HG02678 (cell line): ENCODE measurements around the gene FAM180A.
"Not testable (repeated sequence)": the region's sequence is repeated elsewhere in the genome, so short reads cannot be mapped to it uniquely, and the experiment has no call there.

ENCODE experiments used
- ATAC-seq: cut with Tn5 transposase; IDR thresholded peaks from one replicate; pipeline ENCODE4 v1.9.1; 2021; ENCODE audit warnings: mild to moderate bottlenecking, moderate library complexity; ENCODE audit not compliant: unreplicated experiment

FAM180A gene

GRCh38 chr7:135715055-135715522 is 33.5 kb downstream of the FAM180A start:
- ATAC-seq = no peak

DNA sequence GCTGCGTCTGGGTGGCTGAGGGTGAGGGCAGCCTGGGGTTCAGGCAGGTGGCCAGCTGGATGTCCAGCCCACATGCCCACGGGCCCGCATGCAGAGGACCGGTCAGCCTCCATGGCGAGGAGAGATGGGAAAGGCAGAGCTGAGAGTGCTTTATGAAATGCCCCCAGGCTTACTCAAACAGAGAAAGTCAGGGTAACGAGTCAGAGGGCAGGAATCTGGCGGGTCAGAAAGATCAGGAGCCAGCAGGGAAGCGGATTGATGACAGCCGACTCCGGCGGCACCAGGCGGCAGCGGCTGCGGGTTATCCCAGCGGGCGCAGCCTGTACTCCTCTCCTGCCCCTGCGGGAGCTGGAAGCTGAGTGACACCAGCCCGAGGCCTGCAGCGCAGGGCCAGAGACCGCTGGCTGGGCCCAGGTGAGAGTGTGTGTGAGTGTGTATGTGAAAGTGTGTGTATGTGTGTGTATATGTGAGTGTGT is 34.0 kb downstream of the FAM180A start:
- ATAC-seq = no peak

- no peak for ATAC-seq
Observed at GRCh38 chr7:135713836-135714470, 34.7 kb downstream of the FAM180A start.

DNA sequence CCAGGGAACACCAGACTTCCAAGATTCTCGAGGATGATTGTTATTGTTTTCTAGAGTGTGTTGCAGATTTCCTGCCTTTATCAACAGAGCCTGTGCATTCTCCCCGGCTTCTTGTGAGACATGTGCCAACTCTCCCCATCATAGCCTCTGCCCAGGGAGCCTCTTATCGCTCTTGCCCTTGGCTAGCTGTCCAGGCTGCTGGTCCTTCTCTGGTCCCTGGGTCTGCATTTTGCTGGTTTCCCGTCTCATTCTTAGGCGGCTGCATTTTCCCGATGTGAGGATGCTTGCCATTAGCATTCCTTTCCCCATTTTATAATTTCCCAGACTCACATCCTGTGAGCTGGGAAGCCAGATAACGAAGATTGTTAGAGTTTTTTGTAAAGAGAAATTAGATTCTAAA is 35.8 kb downstream of the FAM180A start:
- no peak for ATAC-seq

GRCh38 chr7:135712182-135712782 is 36.3 kb downstream of the FAM180A start:
- no peak for ATAC-seq

DNA sequence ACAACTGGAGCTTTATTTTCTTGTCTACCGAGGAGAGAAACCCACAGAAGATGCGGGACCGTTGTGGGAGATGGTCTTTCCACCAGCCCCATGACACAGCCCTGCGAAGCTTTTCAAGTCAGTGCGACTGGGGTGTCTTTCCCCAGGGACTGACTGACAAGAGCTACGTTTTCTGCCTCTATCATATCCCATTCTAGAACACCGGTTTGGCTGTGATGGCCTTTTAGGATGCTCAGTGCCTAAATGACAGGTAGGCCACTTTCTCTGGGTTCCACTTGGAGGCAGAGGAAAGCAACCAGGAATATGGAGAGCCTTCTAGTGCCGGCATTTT is 37.5 kb downstream of the FAM180A start:
- ATAC-seq = no peak

DNA sequence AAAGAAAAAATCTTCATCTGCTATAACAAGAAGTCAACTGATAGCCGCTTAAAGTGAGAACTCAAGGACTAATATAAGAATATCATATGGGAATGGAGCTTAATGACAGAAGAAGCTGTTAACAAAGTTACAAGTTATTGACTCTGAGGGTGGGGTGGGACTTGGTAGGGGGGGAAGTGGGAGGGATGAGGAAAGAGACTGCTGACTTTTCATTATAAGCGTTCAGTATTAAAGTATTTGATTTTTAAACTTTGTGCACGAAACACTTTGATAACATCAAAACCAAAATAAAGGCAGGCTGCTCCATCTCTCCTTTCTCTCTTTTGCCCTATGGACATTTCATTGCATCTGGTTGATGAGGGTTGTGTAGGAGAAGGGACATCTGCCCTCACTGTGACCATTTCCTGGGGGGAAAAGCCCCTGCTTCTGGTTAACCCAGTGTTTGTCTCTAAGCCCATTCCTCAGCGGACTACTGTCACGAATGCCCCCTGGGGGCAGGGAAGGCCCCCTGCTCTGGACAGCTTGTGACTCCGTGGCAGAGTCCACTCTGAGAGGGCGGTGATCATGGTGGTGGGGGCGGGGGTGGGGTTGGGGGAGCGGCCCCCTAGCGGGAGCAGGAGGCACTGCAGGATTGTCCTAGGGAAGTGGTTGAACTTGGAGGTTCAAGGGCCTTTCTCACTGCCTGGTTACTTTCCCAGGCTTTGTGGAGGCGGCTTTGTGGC is 38.0 kb downstream of the FAM180A start:
- no peak for ATAC-seq

GRCh38 chr7:135709508-135709907 is 39.1 kb downstream of the FAM180A start:
- ATAC-seq = no peak

DNA sequence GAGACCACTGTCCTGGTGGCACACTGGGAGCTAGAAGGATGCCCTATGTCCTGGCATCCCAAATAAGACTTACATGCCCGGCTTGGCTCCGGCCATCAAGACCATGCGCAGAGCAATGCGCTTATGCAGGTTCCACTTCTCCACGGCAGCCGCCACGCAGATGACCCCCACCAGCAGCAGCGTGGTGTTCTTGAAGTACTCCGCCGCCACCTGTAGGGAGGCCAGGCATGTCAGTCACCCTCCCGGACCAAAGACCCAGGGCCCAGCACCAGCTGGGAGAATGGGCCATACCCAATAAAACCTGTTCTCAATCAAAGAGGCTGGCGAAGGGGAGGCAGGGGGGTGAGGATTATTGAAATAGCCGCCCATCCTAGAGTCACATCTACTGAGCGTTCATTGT is 40.6 kb downstream of the FAM180A start:
- no peak for ATAC-seq

GRCh38 chr7:135707570-135707966 is 41.0 kb downstream of the FAM180A start:
- ATAC-seq = no peak

DNA sequence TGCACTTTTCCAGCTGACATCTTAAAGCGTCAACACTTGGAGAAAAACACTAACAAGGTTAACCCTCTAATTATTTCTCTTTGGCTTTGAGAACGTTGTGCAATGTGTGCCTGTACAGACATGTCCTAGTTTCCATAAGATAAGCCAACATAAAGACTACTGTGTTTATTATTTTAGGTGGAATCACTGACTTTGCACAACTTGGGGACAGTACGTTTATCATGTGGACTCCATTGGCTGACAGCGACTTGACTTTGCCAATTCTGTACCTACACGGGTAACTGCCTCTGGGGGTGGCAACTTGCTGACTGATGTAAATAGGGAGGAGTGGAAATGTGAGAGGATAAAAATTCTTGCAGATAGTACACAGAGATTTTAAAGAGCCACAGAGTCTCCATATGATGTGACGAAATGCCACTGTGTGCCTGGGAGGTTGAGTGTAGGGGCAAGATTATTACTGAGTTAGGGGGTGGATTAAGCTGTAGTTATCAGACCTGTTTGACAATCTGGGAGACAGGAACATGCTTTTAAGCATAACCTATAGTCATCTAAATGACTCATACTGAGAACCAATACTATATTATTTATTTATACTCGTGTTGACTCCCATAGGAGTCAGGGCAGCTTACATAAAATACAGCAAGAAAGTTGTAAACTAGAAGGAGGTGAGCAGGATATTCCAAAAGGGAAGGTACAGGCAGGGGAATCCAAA is 41.6 kb downstream of the FAM180A start:
- ATAC-seq = no peak

DNA sequence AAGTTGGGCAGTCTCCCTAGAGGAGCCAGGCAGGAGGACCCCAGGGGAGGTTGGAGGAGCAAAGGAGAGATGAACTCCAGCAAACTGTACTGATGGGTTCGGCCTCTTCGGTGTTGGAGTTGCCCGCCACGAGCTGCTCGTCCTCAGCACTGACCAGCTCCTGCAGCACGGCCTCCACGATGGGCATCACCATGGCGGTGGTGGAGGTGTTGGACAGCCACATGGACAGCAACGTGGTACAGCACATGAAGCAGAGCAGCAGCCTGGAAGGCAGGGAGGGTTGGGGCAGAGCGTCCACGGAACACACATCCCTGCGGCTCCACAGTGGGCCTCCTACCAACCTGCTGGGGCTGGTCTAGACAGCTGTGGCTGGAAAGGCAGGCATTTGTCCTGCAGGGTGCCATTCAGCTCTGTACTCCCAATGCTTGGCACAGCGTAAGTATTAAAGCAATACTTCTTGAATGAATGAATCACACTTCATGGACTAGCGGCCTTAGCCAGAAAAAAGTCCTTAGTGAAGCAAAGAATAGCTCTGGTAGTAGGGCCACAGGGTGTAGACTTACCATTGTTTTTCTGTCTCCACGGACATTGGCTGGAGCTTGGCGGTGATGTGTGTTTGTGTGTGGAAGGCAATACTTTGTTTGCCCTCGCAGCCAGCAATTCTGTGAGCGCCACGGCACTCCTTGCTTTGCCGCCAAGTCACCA is 42.4 kb downstream of the FAM180A start:
- no peak for ATAC-seq

GRCh38 chr7:135704698-135705097 is 43.9 kb downstream of the FAM180A start:
- no peak for ATAC-seq

GRCh38 chr7:135704074-135704473 is 44.5 kb downstream of the FAM180A start:
- no peak for ATAC-seq

- no peak for ATAC-seq
Observed at GRCh38 chr7:135697276-135698049, 51.1 kb downstream of the FAM180A start.

DNA sequence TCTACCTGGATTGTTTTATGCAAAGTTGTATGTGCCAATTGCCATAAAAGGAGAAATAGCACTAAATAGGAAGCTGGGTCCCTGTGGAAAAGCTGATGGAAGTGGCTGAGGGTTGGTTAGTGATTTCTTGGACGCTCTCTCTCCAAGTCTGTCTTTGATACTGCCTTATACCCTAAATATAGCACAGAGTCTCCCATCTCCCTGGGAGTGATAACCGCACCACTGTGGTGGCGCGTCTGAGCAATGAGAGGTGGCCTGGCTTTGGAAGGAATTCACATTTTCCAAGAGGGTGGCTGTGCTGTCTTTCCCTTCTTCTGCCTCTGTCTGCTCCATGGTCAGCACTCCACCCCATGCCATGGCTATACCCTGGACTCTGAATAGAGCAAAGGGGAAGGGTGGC is 55.1 kb downstream of the FAM180A start:
- ATAC-seq = no peak

DNA sequence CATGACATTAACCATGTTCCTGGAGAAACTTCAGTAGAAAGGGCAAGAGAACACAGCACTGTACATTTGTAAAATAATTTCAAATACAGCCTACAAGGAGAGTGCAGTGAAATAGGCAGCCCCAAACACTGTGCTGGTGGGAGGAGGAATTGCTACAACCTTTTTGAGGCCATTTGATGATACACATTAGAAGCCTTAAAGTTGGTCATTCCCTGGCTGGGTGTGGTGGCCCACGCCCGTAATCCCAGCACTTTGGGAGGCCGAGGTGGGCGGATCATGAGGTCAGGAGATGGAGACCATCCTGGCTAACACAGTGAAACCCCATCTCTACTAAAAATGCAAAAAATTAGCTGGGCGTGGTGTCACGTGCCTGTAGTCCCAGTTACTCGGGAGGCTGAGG is 56.0 kb downstream of the FAM180A start:
- not testable (repeated sequence) for ATAC-seq

DNA sequence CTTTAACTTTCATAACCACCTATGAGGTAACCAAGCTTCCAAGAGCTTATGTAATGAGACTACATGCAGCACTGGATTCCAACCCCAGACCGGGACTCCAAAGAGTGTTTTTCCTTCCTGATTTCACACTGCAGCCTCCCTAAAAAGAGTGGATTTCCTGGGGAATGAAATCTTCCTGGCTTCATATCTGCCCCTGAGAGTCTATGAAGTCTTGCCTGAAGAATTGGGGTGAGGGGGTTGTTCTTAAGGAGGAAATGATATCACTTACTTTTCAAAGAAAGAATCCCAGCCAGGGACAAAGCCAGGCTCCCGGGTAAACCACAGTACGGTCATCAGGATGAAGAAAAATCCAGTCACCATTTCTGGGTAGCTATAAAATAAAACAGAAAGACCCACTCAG is 56.6 kb downstream of the FAM180A start:
- ATAC-seq = no peak

GRCh38 chr7:135690566-135690965 is 58.0 kb downstream of the FAM180A start:
- no peak for ATAC-seq

DNA sequence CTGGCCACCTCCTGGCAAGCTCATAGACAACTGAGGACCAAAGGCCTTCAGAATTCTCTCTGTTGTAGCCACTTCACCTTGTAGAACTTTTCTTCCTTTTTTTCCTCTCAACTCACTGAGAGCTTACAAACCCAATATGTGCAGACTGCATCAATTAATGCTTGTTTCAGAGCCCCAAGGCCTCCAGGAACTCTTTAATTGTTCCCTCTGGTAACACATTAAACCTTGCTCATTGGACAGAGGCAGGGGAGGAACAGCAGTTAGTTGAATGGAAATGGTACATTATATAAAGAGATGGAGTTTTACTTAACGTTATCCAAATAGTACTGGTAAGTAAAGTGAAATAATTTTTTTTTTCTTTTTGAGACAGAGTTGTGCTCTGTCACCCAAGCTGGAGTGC is 61.1 kb downstream of the FAM180A start:
- no peak for ATAC-seq
